GM21447 (cell line): ENCODE measurements around the gene ERCC2.

Source experiments
- ATAC-seq: cut with Tn5 transposase; IDR thresholded peaks from one replicate; pipeline ENCODE4 v1.9.1; 2021; ENCODE audit not compliant: unreplicated experiment

ERCC2 gene

GRCh38 chr19:45402298-45403061, 32.1 kb upstream of the ERCC2 start:
- no peak for ATAC-seq

- no peak for ATAC-seq
Measured at GRCh38 chr19:45401815-45402214, 31.4 kb upstream of the ERCC2 start.

- ATAC-seq: no peak
Measured at GRCh38 chr19:45400192-45400591, 29.8 kb upstream of the ERCC2 start.

GRCh38 chr19:45395821-45396617, 25.6 kb upstream of the ERCC2 start:
- no peak for ATAC-seq

- ATAC-seq: no peak
Measured at GRCh38 chr19:45391871-45392665, 21.7 kb upstream of the ERCC2 start.

- no peak for ATAC-seq
Measured at GRCh38 chr19:45391346-45391745, 21.0 kb upstream of the ERCC2 start.

GRCh38 chr19:45385392-45386221, 15.2 kb upstream of the ERCC2 start:
- no peak for ATAC-seq

GRCh38 chr19:45382426-45382825, 12.1 kb upstream of the ERCC2 start:
- ATAC-seq: no peak

- no peak for ATAC-seq
Measured at GRCh38 chr19:45380107-45380506, 9.7 kb upstream of the ERCC2 start.

- no peak for ATAC-seq
Measured at GRCh38 chr19:45376045-45376724, 5.8 kb upstream of the ERCC2 start.

GRCh38 chr19:45368737-45369340, 1.5 kb downstream of the ERCC2 start:
- ATAC-seq: no peak

- ATAC-seq: no peak
Measured at GRCh38 chr19:45368127-45368526, 2.2 kb downstream of the ERCC2 start.

GRCh38 chr19:45364696-45365095, 5.7 kb downstream of the ERCC2 start:
- no peak for ATAC-seq

GRCh38 chr19:45363861-45364459, 6.4 kb downstream of the ERCC2 start:
- ATAC-seq: no peak

- no peak for ATAC-seq
Measured at GRCh38 chr19:45362291-45362690, 8.1 kb downstream of the ERCC2 start.

- ATAC-seq: no peak
Measured at GRCh38 chr19:45361608-45362007, 8.8 kb downstream of the ERCC2 start.

- no peak for ATAC-seq
Measured at GRCh38 chr19:45358213-45358792, 12.1 kb downstream of the ERCC2 start.

GRCh38 chr19:45357445-45357783, 13.0 kb downstream of the ERCC2 start:
- ATAC-seq: no peak
